ENCODE data around the gene UGT1A4. TPM values are rescaled to one million over a fixed set of nuclear protein-coding genes. Genes with fewer than 3 reads are reported as not detected.

Gene UGT1A4
- total and polyA plus RNA-seq, 11 donors: not detected

- intact Hi-C loops (cut with DNase I): no loop called here
- peaks cover 0 to 21% (median 0%) of the 10 kb centered on the region in 9 donors for H3K27me3 ChIP-seq
- no peak overlapping the region for H3K27ac ChIP-seq
- H3K9me3 ChIP-seq: no peaks in the 10 kb centered on the region
- no peak overlapping the region for H3K4me3 ChIP-seq
- H3K36me3 ChIP-seq: no peaks in the 10 kb centered on the region
- no peaks in the 10 kb centered on the region for H3K4me1 ChIP-seq
- DNase-seq: no peak
- WGBS, 4 donors: 77 to 93% (median 78%) methylated on average over 4 of the region's 4 CpGs
- ATAC-seq: no peak
- no peak for TF ChIP-seq POLR2A (IDR thresholded peaks at IDR 0.05)
- no peak for TF ChIP-seq CTCF (IDR thresholded peaks at IDR 0.05)
These were observed 38.0 kb upstream of the UGT1A4 start for GRCh38 chr2:233680361-233681045.

- Histone ChIP-seq H3K9me3 (no peaks in the 10 kb centered on the region), H3K27ac (no peak within 1 kb of the TSS), H3K4me3 (no peak within 1 kb of the TSS), H3K27me3 (peaks cover 0 to 17% (median 0%) of the 10 kb centered on the region in 9 donors), H3K36me3 (no peaks in the 10 kb centered on the region), H3K4me1 (no peaks in the 10 kb centered on the region)
- no peak for ATAC-seq
- intact Hi-C loops (cut with DNase I): no loop called here
- TF ChIP-seq POLR2A (IDR thresholded peaks at IDR 0.05): no peak
- TF ChIP-seq CTCF (IDR thresholded peaks at IDR 0.05): no peak
- WGBS, 4 donors: 72 to 81% (median 74%) methylated on average over 5 of the region's 5 CpGs
- DNase-seq: no peak
These were observed 36.9 kb upstream of the UGT1A4 start, which contains the start of gene UGT1A7 for GRCh38 chr2:233681521-233682099. TSS of gene UGT1A7 (plus strand) at chr2:233681901. CDS start at chr2:233681938, 37 bp downstream.

- Histone ChIP-seq H3K4me1 (no peaks in the 10 kb centered on the region), H3K27me3 (peaks cover 0 to 11% (median 0%) of the 10 kb centered on the region in 9 donors), H3K4me3 (no peak overlapping the region), H3K36me3 (no peaks in the 10 kb centered on the region), H3K9me3 (no peaks in the 10 kb centered on the region), H3K27ac (no peak overlapping the region)
- DNase-seq: no peak
- intact Hi-C loops (cut with DNase I): no loop called here
- 66 to 73% (median 67%) methylated on average over 1 of the region's 1 CpG for WGBS, 4 donors
- ATAC-seq: no peak
- TF ChIP-seq CTCF (IDR thresholded peaks at IDR 0.05) (no peak), POLR2A (IDR thresholded peaks at IDR 0.05) (no peak)
These were observed 33.9 kb upstream of the UGT1A4 start for GRCh38 chr2:233684640-233685039.

GRCh38 chr2:233686928-233687327 is 31.6 kb upstream of the UGT1A4 start:
- Histone ChIP-seq H3K36me3 (no peaks in the 10 kb centered on the region), H3K27ac (no peak overlapping the region), H3K4me1 (no peaks in the 10 kb centered on the region), H3K27me3 (peaks cover 0 to 11% (median 0%) of the 10 kb centered on the region in 9 donors), H3K9me3 (no peaks in the 10 kb centered on the region), H3K4me3 (no peak overlapping the region)
- DNase-seq (no peak), ATAC-seq (no peak)
- WGBS, 4 donors: 76 to 89% (median 77%) methylated on average over 5 of the region's 5 CpGs
- intact Hi-C loops (cut with DNase I): no loop called here
- TF ChIP-seq CTCF (IDR thresholded peaks at IDR 0.05) (no peak), POLR2A (IDR thresholded peaks at IDR 0.05) (no peak)
